ENCODE data around the gene PRG3. TPM values are rescaled to one million over a fixed set of nuclear protein-coding genes. Genes with fewer than 3 reads are reported as not detected.

PRG3 gene
- total and polyA plus RNA-seq, 2 donors (not counting 1 experiment from before 2014, with no cell fraction given): not detected

DNA sequence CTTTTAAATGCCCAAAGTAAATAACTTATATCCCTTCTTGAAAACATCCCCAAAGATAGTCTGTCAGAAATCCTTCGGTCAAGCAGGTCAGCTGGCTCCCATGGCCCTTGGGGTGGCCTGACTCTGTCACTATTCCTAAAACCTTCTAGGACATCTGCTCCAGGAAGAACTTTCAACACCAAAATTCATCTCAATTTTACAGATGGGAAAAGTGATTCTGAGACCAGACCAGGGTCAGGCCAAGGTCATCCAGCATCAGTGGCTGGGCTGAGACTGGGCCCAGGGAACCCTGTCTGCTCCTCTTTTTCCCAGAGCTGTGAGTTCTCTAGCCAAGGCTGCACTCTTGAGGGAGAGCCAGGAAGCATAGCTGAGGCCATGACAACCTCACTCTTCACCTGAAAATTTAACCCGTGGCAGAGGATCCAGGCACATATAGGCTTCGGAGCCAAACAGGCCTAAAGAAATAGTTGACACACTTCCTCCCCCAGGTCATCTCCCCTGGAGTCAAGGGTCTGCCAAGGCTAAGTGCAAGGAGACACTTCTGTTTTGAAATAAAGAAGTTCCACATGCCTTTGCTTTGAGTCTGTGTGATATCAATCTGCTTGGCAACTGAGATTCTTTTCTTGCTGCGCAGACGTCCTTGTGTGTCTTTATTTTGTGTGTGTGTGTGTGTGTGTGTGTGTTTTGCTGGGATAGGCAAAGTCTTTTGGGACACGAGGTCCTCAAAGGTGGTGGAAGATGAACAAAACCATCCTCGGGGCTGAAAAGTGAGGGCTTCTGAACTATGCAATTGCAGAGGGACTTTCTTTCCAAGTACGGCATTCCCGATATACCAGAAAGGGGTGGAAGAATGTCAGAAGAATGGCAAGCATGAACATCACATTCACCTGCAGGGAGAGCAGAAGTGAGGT lies 26.3 kb upstream of the PRG3 start:
- ATAC-seq (ENCODE audit: low read depth): no peak
- Histone ChIP-seq H3K27ac (ENCODE audit: low read length in 2 of 2) (no peak overlapping the region), H4K20me1 (ENCODE audit: control insufficient read depth, insufficient read depth, low read length, poor library complexity, severe bottlenecking) (no peaks in the 10 kb centered on the region), H3K9ac (ENCODE audit: low read length) (no peak overlapping the region), H3K36me3 (replicated peaks in 1 of 2; ENCODE audit: control extremely low read depth in 1 of 2, control insufficient read depth in 1 of 2, extremely low read depth in 1 of 2, insufficient read depth in 2 of 2, low read length in 1 of 2) (peaks cover 2 to 8% of the 10 kb centered on the region in 2 experiments), H3K79me2 (ENCODE audit: control insufficient read depth, insufficient read depth, low read length) (no peaks in the 10 kb centered on the region), H3K9me3 (ENCODE audit: control extremely low read depth in 1 of 3, control insufficient read depth in 2 of 3, insufficient read depth in 1 of 3, low read length in 2 of 3) (peaks cover 0 to 3% (median 0%) of the 10 kb centered on the region in 3 donors), H3K4me1 (ENCODE audit: control insufficient read depth in 2 of 2, insufficient read depth in 2 of 2, low read length in 2 of 2) (no peaks in the 10 kb centered on the region), H3K4me2 (replicated peaks; ENCODE audit: low read depth, low read length, poor library complexity, severe bottlenecking) (no peak overlapping the region), H3K4me3 (ENCODE audit: control extremely low read depth in 1 of 5, extremely low read depth in 1 of 5, insufficient read depth in 1 of 5, low read depth in 2 of 5, low read length in 4 of 5) (no peak overlapping the region), H3K27me3 (replicated peaks in 1 of 4; ENCODE audit: control extremely low read depth in 1 of 4, control insufficient read depth in 3 of 4, insufficient read depth in 4 of 4, low read length in 3 of 4) (no peaks in the 10 kb centered on the region), H2AFZ (ENCODE audit: insufficient read depth, low read depth, low read length, poor library complexity, severe bottlenecking) (no peak overlapping the region)
- no peaks in the 10 kb centered on the region for H3K27me3 Mint-ChIP-seq
- POLR2A ChIA-PET: no interaction called here
- WGBS (ENCODE audit: insufficient coverage): 95% methylated on average over 9 of the region's 9 CpGs
- no peak overlapping the region for H3K4me3 Mint-ChIP-seq
- peaks cover 11% of the 10 kb centered on the region for H3K4me1 Mint-ChIP-seq
- TF ChIP-seq, protein P1, sequence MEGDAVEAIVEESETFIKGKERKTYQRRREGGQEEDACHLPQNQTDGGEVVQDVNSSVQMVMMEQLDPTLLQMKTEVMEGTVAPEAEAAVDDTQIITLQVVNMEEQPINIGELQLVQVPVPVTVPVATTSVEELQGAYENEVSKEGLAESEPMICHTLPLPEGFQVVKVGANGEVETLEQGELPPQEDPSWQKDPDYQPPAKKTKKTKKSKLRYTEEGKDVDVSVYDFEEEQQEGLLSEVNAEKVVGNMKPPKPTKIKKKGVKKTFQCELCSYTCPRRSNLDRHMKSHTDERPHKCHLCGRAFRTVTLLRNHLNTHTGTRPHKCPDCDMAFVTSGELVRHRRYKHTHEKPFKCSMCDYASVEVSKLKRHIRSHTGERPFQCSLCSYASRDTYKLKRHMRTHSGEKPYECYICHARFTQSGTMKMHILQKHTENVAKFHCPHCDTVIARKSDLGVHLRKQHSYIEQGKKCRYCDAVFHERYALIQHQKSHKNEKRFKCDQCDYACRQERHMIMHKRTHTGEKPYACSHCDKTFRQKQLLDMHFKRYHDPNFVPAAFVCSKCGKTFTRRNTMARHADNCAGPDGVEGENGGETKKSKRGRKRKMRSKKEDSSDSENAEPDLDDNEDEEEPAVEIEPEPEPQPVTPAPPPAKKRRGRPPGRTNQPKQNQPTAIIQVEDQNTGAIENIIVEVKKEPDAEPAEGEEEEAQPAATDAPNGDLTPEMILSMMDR (IDR thresholded peaks at IDR 0.05): no peak
- no peak for TF ChIP-seq EZH2 (IDR thresholded peaks at IDR 0.05; ENCODE audit: borderline replicate concordance, insufficient read depth, low read depth, low read length, poor library complexity, severe bottlenecking)
- CTCF ChIA-PET: no interaction called here
- H3K27ac Mint-ChIP-seq: no peak overlapping the region
- intact Hi-C loops (cut with micrococcal nuclease): no loop called here
- DNase-seq: no peak
- H3K9me3 Mint-ChIP-seq (ENCODE audit: insufficient read depth): no peaks in the 10 kb centered on the region

DNA sequence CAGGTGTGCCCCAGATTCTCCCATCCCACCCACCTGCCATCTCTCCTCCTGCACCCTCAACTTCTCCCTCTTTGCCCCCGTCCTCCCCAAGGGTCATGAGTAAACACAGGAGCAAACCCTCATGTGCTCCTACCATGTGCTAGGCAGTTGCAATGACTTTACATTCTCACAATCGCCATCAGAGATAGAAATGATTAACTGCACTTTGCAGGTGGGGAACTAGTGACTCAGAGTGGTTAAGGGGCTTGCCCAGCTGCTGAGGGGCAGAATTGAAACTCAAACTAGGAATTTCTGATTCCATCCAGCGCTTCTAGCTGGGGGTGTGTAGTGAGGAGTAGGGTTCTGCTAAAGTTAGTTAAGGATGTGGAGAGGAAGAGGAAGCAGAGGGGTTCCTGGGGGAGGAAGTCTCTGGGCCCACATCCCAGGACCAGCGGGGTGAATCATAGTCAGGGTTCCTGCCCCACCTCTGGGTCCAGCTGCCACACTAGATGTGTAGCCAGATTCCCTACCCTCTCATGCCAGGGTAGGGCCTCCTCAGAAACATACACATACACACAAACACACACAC lies 25.5 kb upstream of the PRG3 start:
- DNase-seq (no peak), ATAC-seq (ENCODE audit: low read depth) (peak; percentile 28)
- Mint-ChIP-seq H3K4me3 (no peak overlapping the region), H3K4me1 (peaks cover 11% of the 10 kb centered on the region), H3K27me3 (no peaks in the 10 kb centered on the region), H3K27ac (peak overlapping the region; percentile 46), H3K9me3 (ENCODE audit: insufficient read depth) (no peaks in the 10 kb centered on the region)
- POLR2A ChIA-PET: no interaction called here
- 13% methylated on average over 3 of the region's 4 CpGs for WGBS (ENCODE audit: insufficient coverage)
- Histone ChIP-seq H3K4me3 (ENCODE audit: control extremely low read depth in 1 of 5, extremely low read depth in 1 of 5, insufficient read depth in 1 of 5, low read depth in 2 of 5, low read length in 4 of 5) (no peak overlapping the region), H3K36me3 (replicated peaks in 1 of 2; ENCODE audit: control extremely low read depth in 1 of 2, control insufficient read depth in 1 of 2, extremely low read depth in 1 of 2, insufficient read depth in 2 of 2, low read length in 1 of 2) (peaks cover 2 to 8% of the 10 kb centered on the region in 2 experiments), H3K9ac (ENCODE audit: low read length) (no peak overlapping the region), H4K20me1 (ENCODE audit: control insufficient read depth, insufficient read depth, low read length, poor library complexity, severe bottlenecking) (no peaks in the 10 kb centered on the region), H3K27me3 (replicated peaks in 1 of 4; ENCODE audit: control extremely low read depth in 1 of 4, control insufficient read depth in 3 of 4, insufficient read depth in 4 of 4, low read length in 3 of 4) (no peaks in the 10 kb centered on the region), H3K27ac (ENCODE audit: low read length in 2 of 2) (no peak overlapping the region), H3K4me2 (replicated peaks; ENCODE audit: low read depth, low read length, poor library complexity, severe bottlenecking) (no peak overlapping the region), H2AFZ (ENCODE audit: insufficient read depth, low read depth, low read length, poor library complexity, severe bottlenecking) (no peak overlapping the region), H3K79me2 (ENCODE audit: control insufficient read depth, insufficient read depth, low read length) (no peaks in the 10 kb centered on the region), H3K4me1 (ENCODE audit: control insufficient read depth in 2 of 2, insufficient read depth in 2 of 2, low read length in 2 of 2) (no peaks in the 10 kb centered on the region), H3K9me3 (ENCODE audit: control extremely low read depth in 1 of 3, control insufficient read depth in 2 of 3, insufficient read depth in 1 of 3, low read length in 2 of 3) (peaks cover 0 to 3% (median 0%) of the 10 kb centered on the region in 3 donors)
- intact Hi-C loops (cut with micrococcal nuclease): no loop called here
- CTCF ChIA-PET: no interaction called here
- no peak for TF ChIP-seq EZH2 (IDR thresholded peaks at IDR 0.05; ENCODE audit: borderline replicate concordance, insufficient read depth, low read depth, low read length, poor library complexity, severe bottlenecking)
- TF ChIP-seq, protein P1 (IDR thresholded peaks at IDR 0.05): no peak

Measured in B cell (primary cell).